DOHH2 (cell line): ENCODE results near the gene GCG.

Source experiments
- CTCF ChIP-seq: fragments of 200-600 bp; sonication (generic); IDR thresholded peaks from one replicate; pipeline ENCODE4 v1.5.1; 2014; ENCODE audit warnings: antibody characterized with exemption, mild to moderate bottlenecking, low read depth, low read length; ENCODE audit not compliant: poor library complexity, severe bottlenecking
- EZH2phosphoT487 ChIP-seq: fragments of 200-600 bp; sonication (generic); IDR thresholded peaks from 2 replicates; pipeline ENCODE4 v1.6.1; 2017; ENCODE audit warnings: borderline replicate concordance, mild to moderate bottlenecking, antibody characterized with exemption, low read length, moderate library complexity, mixed read lengths

GRCh38 chr2:162100579-162100978 lies 51.5 kb downstream of the GCG start:
- TF ChIP-seq EZH2phosphoT487, result no peak
- TF ChIP-seq CTCF, result no peak
